ENCODE data around the gene SCO2. TPM values are rescaled to one million over a fixed set of nuclear protein-coding genes. Genes with fewer than 3 reads are reported as not detected.

The SCO2 gene
- total RNA-seq, 4 donors from 2014 or later = 5.1 to 63.6 (median 5.9) TPM; not detected in 1

GRCh38 chr22:50477923-50478322 lies 47.5 kb downstream of the SCO2 start:
- Histone ChIP-seq H3K27me3 (peaks cover 41% of the 10 kb centered on the region), H3K9me3 (no peaks in the 10 kb centered on the region), H3K4me1 (peaks cover 15 to 35% (median 29%) of the 10 kb centered on the region in 4 donors), H3K4me3 (no peak overlapping the region), H3K27ac (no peak overlapping the region), H3K36me3 (no peaks in the 10 kb centered on the region)
- no peak for DNase-seq
- 89 to 100% methylated on average over 3 to 12 of the region's 12 CpGs for WGBS, 2 donors (ENCODE audit: low coverage in 1 of 2)
- in situ Hi-C loops (cut with MboI; ENCODE audit: low pct_ligation_motif_present in 1 of 4, low pct_unique_long_range_greater_than_20kb in 1 of 4, low sequenced_read_pairs in 3 of 4) = no loop called here
- TF ChIP-seq EP300 (IDR thresholded peaks at IDR 0.05; ENCODE audit: low read depth) = no peak
- TF ChIP-seq POLR2A (IDR thresholded peaks at IDR 0.05) = no peak
- TF ChIP-seq POLR2AphosphoS5 (IDR thresholded peaks at IDR 0.05) = no peak
- no peak for TF ChIP-seq CTCF (IDR thresholded peaks at IDR 0.05)
- intact Hi-C loops (cut with DNase I; ENCODE audit: low total_unique reads) = loop anchor here (10.0 kb wide), 1 partner anchor 223 kb away; the partner anchor contains the start of gene HDAC10

GRCh38 chr22:50476868-50477267 lies 48.5 kb downstream of the SCO2 start:
- WGBS, 2 donors (ENCODE audit: low coverage in 1 of 2) = 76% methylated on average over 7 of the region's 7 CpGs; no CpG with 5 or more reads in 1 of the 2 donors
- Histone ChIP-seq H3K9me3 (no peaks in the 10 kb centered on the region), H3K4me3 (no peak overlapping the region), H3K27ac (no peak overlapping the region), H3K4me1 (peaks cover 26 to 40% (median 35%) of the 10 kb centered on the region in 4 donors), H3K27me3 (peaks cover 31% of the 10 kb centered on the region), H3K36me3 (no peaks in the 10 kb centered on the region)
- TF ChIP-seq EP300 (IDR thresholded peaks at IDR 0.05; ENCODE audit: low read depth) = no peak
- no peak for TF ChIP-seq CTCF (IDR thresholded peaks at IDR 0.05)
- TF ChIP-seq POLR2AphosphoS5 (IDR thresholded peaks at IDR 0.05) = no peak
- TF ChIP-seq POLR2A (IDR thresholded peaks at IDR 0.05) = no peak
- intact Hi-C loops (cut with DNase I; ENCODE audit: low total_unique reads) (loop anchor here (10.0 kb wide), 1 partner anchor 222 kb away; the partner anchor contains the start of gene HDAC10), in situ Hi-C loops (cut with MboI; ENCODE audit: low pct_ligation_motif_present in 1 of 4, low pct_unique_long_range_greater_than_20kb in 1 of 4, low sequenced_read_pairs in 3 of 4) (no loop called here)
- DNase-seq = no peak

- no peaks in the 10 kb centered on the region for H3K36me3 ChIP-seq
- TF ChIP-seq POLR2A (IDR thresholded peaks at IDR 0.05) = no peak
- TF ChIP-seq EP300 (IDR thresholded peaks at IDR 0.05; ENCODE audit: low read depth) = no peak
- no peak for TF ChIP-seq POLR2AphosphoS5 (IDR thresholded peaks at IDR 0.05)
- no peak for TF ChIP-seq CTCF (IDR thresholded peaks at IDR 0.05)
- intact Hi-C loops (cut with DNase I; ENCODE audit: low total_unique reads) = loop anchor here (10.0 kb wide), 1 partner anchor 221 kb away; the partner anchor contains the start of gene HDAC10
- in situ Hi-C loops (cut with MboI; ENCODE audit: low pct_ligation_motif_present in 1 of 4, low pct_unique_long_range_greater_than_20kb in 1 of 4, low sequenced_read_pairs in 3 of 4) = no loop called here
- WGBS, 2 donors (ENCODE audit: low coverage in 1 of 2) = 58 to 84% methylated on average over 5 to 6 of the region's 6 CpGs
- no peaks in the 10 kb centered on the region for H3K9me3 ChIP-seq
- peaks cover 18% of the 10 kb centered on the region for H3K27me3 ChIP-seq
- peak overlapping the region in 2 of 4 donors; percentile 91 to 92 for H3K27ac ChIP-seq
- H3K4me1 ChIP-seq = peaks cover 38 to 43% (median 39%) of the 10 kb centered on the region in 4 donors
- DNase-seq = no peak
- H3K4me3 ChIP-seq = peak overlapping the region in 2 of 4 donors; percentile 67 to 91
These were observed 49.8 kb downstream of the SCO2 start for GRCh38 chr22:50475652-50476002.

- peak within 1 kb of the TSS; percentile 67 to 92 (median 85) for H3K4me3 ChIP-seq
- 2% methylated on average over 48 of the region's 97 CpGs; no CpG with 5 or more reads in 1 of the 2 donors for WGBS, 2 donors (ENCODE audit: low coverage in 1 of 2)
- no peaks in the 10 kb centered on the region for H3K36me3 ChIP-seq
- no peak for TF ChIP-seq CTCF (IDR thresholded peaks at IDR 0.05)
- peak; percentile 50 for TF ChIP-seq POLR2A (IDR thresholded peaks at IDR 0.05)
- TF ChIP-seq POLR2AphosphoS5 (IDR thresholded peaks at IDR 0.05) = peak; percentile 72 to 79 (median 72)
- peak; percentile 94 for DNase-seq
- H3K27ac ChIP-seq = peak within 1 kb of the TSS; percentile 88 to 92 (median 91)
- in situ Hi-C loops (cut with MboI; ENCODE audit: low pct_ligation_motif_present in 1 of 4, low pct_unique_long_range_greater_than_20kb in 1 of 4, low sequenced_read_pairs in 3 of 4) = no loop called here
- intact Hi-C loops (cut with DNase I; ENCODE audit: low total_unique reads) = loop anchor here (10.0 kb wide), 1 partner anchor 220 kb away; the partner anchor contains the start of gene HDAC10
- peaks cover 12% of the 10 kb centered on the region for H3K27me3 ChIP-seq
- H3K9me3 ChIP-seq = no peaks in the 10 kb centered on the region
- peaks cover 45 to 49% (median 46%) of the 10 kb centered on the region in 4 donors for H3K4me1 ChIP-seq
These were observed 50.4 kb downstream of the SCO2 start, which contains the start of gene SBF1 for GRCh38 chr22:50474710-50475651. SBF1 (minus strand) TSS chr22:50475035; CDS start chr22:50474840, 195 bp downstream.

Measured in transverse colon (tissue), 4 donors.